Measurements from ENCODE around the gene PPP2R2D.
A peak's percentile ranks its signal among the peaks of the same experiment; 100 is the strongest.

Gene PPP2R2D

GRCh38 chr10:131978851-131979250, 78.0 kb downstream of the PPP2R2D start:
- Histone ChIP-seq H3K4me3 (no peak overlapping the region), H3K27ac (no peak overlapping the region)
- TF ChIP-seq CTCF (IDR thresholded peaks at IDR 0.05) = no peak
- no peak for DNase-seq (ENCODE audit: low spot score)

- TF ChIP-seq CTCF (IDR thresholded peaks at IDR 0.05) = no peak
- Histone ChIP-seq H3K4me3 (peak overlapping the region; percentile 56), H3K27ac (peak overlapping the region in 1 of 2 donors; percentile 17)
- DNase-seq (ENCODE audit: low spot score) = no peak
Measured at GRCh38 chr10:131979336-131979735, 78.5 kb downstream of the PPP2R2D start.

- TF ChIP-seq CTCF (IDR thresholded peaks at IDR 0.05) = no peak
- Histone ChIP-seq H3K4me3 (peak overlapping the region; percentile 56), H3K27ac (peak overlapping the region in 1 of 2 donors; percentile 17)
- DNase-seq (ENCODE audit: low spot score) = no peak
Measured at GRCh38 chr10:131979821-131980270, 79.0 kb downstream of the PPP2R2D start.

- no peak for DNase-seq (ENCODE audit: low spot score)
- peak overlapping the region; percentile 80 for H3K4me3 ChIP-seq
- H3K27ac ChIP-seq = no peak overlapping the region
- no peak for TF ChIP-seq CTCF (IDR thresholded peaks at IDR 0.05)
Measured at GRCh38 chr10:131980321-131980720, 79.5 kb downstream of the PPP2R2D start.

GRCh38 chr10:131980761-131981428, 80.1 kb downstream of the PPP2R2D start:
- H3K27ac ChIP-seq = peak overlapping the region; percentile 29 to 67
- no peak for DNase-seq (ENCODE audit: low spot score)
- H3K4me3 ChIP-seq = peak overlapping the region; percentile 80
- TF ChIP-seq CTCF (IDR thresholded peaks at IDR 0.05) = no peak

GRCh38 chr10:131981429-131982184, 80.8 kb downstream of the PPP2R2D start, which contains the start of gene BNIP3:
Gene BNIP3 (minus strand): TSS chr10:131981923. CDS start chr10:131981806, 117 bp downstream.
- Histone ChIP-seq H3K27ac (peak within 1 kb of the TSS; percentile 29 to 67), H3K4me3 (peak within 1 kb of the TSS; percentile 80)
- peak; percentile 93 for DNase-seq (ENCODE audit: low spot score)
- TF ChIP-seq CTCF (IDR thresholded peaks at IDR 0.05) = no peak
